ENCODE measurements around the gene HNRNPC. TPM values are rescaled to one million over a fixed set of nuclear protein-coding genes. Genes with fewer than 3 reads are reported as not detected.

The HNRNPC gene
- total RNA-seq, 2 donors from 2014 or later, result 1,220 to 1,492 TPM

- H3K9me3 Mint-ChIP-seq, result no peaks in the 10 kb centered on the region
- ATAC-seq (replicated peaks in 1 of 2), result no peak
- H3K27me3 Mint-ChIP-seq (ENCODE audit: low read depth), result no peaks in the 10 kb centered on the region
- H3K4me3 Mint-ChIP-seq, result no peak overlapping the region
- H3K36me3 Mint-ChIP-seq (ENCODE audit: insufficient read depth in 2 of 2), result peaks cover 0 to 5% of the 10 kb centered on the region in 2 donors
- H3K4me1 Mint-ChIP-seq (ENCODE audit: low read depth), result peaks cover 6% of the 10 kb centered on the region
- DNase-seq, result no peak
- peak overlapping the region; percentile 25 for H3K27ac Mint-ChIP-seq
Measured at GRCh38 chr14:21201732-21202462, 67.3 kb downstream of the HNRNPC start.

- Mint-ChIP-seq H3K36me3 (ENCODE audit: insufficient read depth in 2 of 2) (no peaks in the 10 kb centered on the region), H3K27ac (peak overlapping the region; percentile 56), H3K9me3 (no peaks in the 10 kb centered on the region), H3K4me1 (ENCODE audit: low read depth) (peaks cover 6% of the 10 kb centered on the region), H3K27me3 (ENCODE audit: low read depth) (no peaks in the 10 kb centered on the region), H3K4me3 (no peak overlapping the region)
- DNase-seq (no peak), ATAC-seq (replicated peaks in 1 of 2) (no peak)
Measured at GRCh38 chr14:21200752-21201461, 68.3 kb downstream of the HNRNPC start.

GRCh38 chr14:21199611-21200560 is 69.4 kb downstream of the HNRNPC start:
- Mint-ChIP-seq H3K4me3 (no peak overlapping the region), H3K4me1 (ENCODE audit: low read depth) (peaks cover 6% of the 10 kb centered on the region), H3K27ac (peak overlapping the region; percentile 82), H3K9me3 (no peaks in the 10 kb centered on the region), H3K27me3 (ENCODE audit: low read depth) (no peaks in the 10 kb centered on the region), H3K36me3 (ENCODE audit: insufficient read depth in 2 of 2) (no peaks in the 10 kb centered on the region)
- DNase-seq (no peak), ATAC-seq (replicated peaks in 1 of 2) (peak; percentile 20 to 39)

GRCh38 chr14:21197418-21198205 is 71.6 kb downstream of the HNRNPC start:
- no peaks in the 10 kb centered on the region for H3K9me3 Mint-ChIP-seq
- peaks cover 9% of the 10 kb centered on the region for H3K27me3 Mint-ChIP-seq (ENCODE audit: low read depth)
- H3K27ac Mint-ChIP-seq, result peak overlapping the region; percentile 82
- DNase-seq, result no peak
- H3K4me3 Mint-ChIP-seq, result no peak overlapping the region
- H3K36me3 Mint-ChIP-seq (ENCODE audit: insufficient read depth in 2 of 2), result no peaks in the 10 kb centered on the region
- H3K4me1 Mint-ChIP-seq (ENCODE audit: low read depth), result peaks cover 6% of the 10 kb centered on the region
- ATAC-seq (replicated peaks in 1 of 2), result no peak

- Mint-ChIP-seq H3K9me3 (no peaks in the 10 kb centered on the region), H3K27ac (peak overlapping the region; percentile 97), H3K4me3 (peak overlapping the region in 1 of 2 donors; percentile 2), H3K36me3 (ENCODE audit: insufficient read depth in 2 of 2) (no peaks in the 10 kb centered on the region), H3K4me1 (ENCODE audit: low read depth) (peaks cover 21% of the 10 kb centered on the region), H3K27me3 (ENCODE audit: low read depth) (peaks cover 9% of the 10 kb centered on the region)
- DNase-seq (no peak), ATAC-seq (replicated peaks in 1 of 2) (no peak)
Measured at GRCh38 chr14:21194597-21194996, 74.6 kb downstream of the HNRNPC start.

- ATAC-seq (replicated peaks in 1 of 2) (peak; percentile 3 to 18), DNase-seq (peak in 1 of 2 donors; percentile 24)
- Mint-ChIP-seq H3K36me3 (ENCODE audit: insufficient read depth in 2 of 2) (no peaks in the 10 kb centered on the region), H3K9me3 (no peaks in the 10 kb centered on the region), H3K27me3 (ENCODE audit: low read depth) (peaks cover 9% of the 10 kb centered on the region), H3K4me3 (peak overlapping the region; percentile 81 to 83), H3K27ac (peak overlapping the region; percentile 66), H3K4me1 (ENCODE audit: low read depth) (peaks cover 20% of the 10 kb centered on the region)
Measured at GRCh38 chr14:21192875-21193535, 76.2 kb downstream of the HNRNPC start.

- DNase-seq, result no peak
- Mint-ChIP-seq H3K9me3 (no peaks in the 10 kb centered on the region), H3K4me3 (peak overlapping the region; percentile 81 to 83), H3K27me3 (ENCODE audit: low read depth) (peaks cover 9% of the 10 kb centered on the region), H3K36me3 (ENCODE audit: insufficient read depth in 2 of 2) (no peaks in the 10 kb centered on the region), H3K4me1 (ENCODE audit: low read depth) (peaks cover 15% of the 10 kb centered on the region), H3K27ac (no peak overlapping the region)
- ATAC-seq (replicated peaks in 1 of 2), result peak; percentile 7 to 25
Measured at GRCh38 chr14:21192447-21192822, 76.8 kb downstream of the HNRNPC start.

GRCh38 chr14:21191809-21192446 is 77.3 kb downstream of the HNRNPC start:
- Mint-ChIP-seq H3K9me3 (no peaks in the 10 kb centered on the region), H3K27me3 (ENCODE audit: low read depth) (peaks cover 9% of the 10 kb centered on the region)

GRCh38 chr14:21191261-21191808 is 77.9 kb downstream of the HNRNPC start:
- H3K27me3 Mint-ChIP-seq (ENCODE audit: low read depth), result peaks cover 9% of the 10 kb centered on the region
- ATAC-seq (replicated peaks in 1 of 2) (peak; percentile 6 to 9), DNase-seq (no peak)
- H3K36me3 Mint-ChIP-seq (ENCODE audit: insufficient read depth in 2 of 2), result no peaks in the 10 kb centered on the region
- no peaks in the 10 kb centered on the region for H3K9me3 Mint-ChIP-seq
- peaks cover 15% of the 10 kb centered on the region for H3K4me1 Mint-ChIP-seq (ENCODE audit: low read depth)
- H3K4me3 Mint-ChIP-seq, result peak overlapping the region; percentile 81 to 83
- H3K27ac Mint-ChIP-seq, result peak overlapping the region; percentile 60

More at GRCh38 chr14:21191809-21192446, 77.3 kb downstream of the HNRNPC start:
- H3K4me3 Mint-ChIP-seq, result peak overlapping the region; percentile 81 to 83
- H3K27ac Mint-ChIP-seq, result peak overlapping the region; percentile 60
- ATAC-seq (replicated peaks in 1 of 2), result peak; percentile 69 to 83
- no peaks in the 10 kb centered on the region for H3K36me3 Mint-ChIP-seq (ENCODE audit: insufficient read depth in 2 of 2)
- peaks cover 15% of the 10 kb centered on the region for H3K4me1 Mint-ChIP-seq (ENCODE audit: low read depth)
- DNase-seq, result peak; percentile 71 to 78

GRCh38 chr14:21185491-21185890 is 83.8 kb downstream of the HNRNPC start:
- no peak overlapping the region for H3K4me3 Mint-ChIP-seq
- H3K27ac Mint-ChIP-seq, result peak overlapping the region; percentile 40
- H3K36me3 Mint-ChIP-seq (ENCODE audit: insufficient read depth in 2 of 2), result peaks cover 0 to 2% of the 10 kb centered on the region in 2 donors
- ATAC-seq (replicated peaks in 1 of 2), result no peak
- peaks cover 17% of the 10 kb centered on the region for H3K27me3 Mint-ChIP-seq (ENCODE audit: low read depth)
- no peak for DNase-seq
- no peaks in the 10 kb centered on the region for H3K4me1 Mint-ChIP-seq (ENCODE audit: low read depth)
- peaks cover 2 to 4% of the 10 kb centered on the region in 2 donors for H3K9me3 Mint-ChIP-seq

- ATAC-seq (replicated peaks in 1 of 2) (no peak), DNase-seq (no peak)
- H3K4me3 Mint-ChIP-seq, result no peak overlapping the region
- no peaks in the 10 kb centered on the region for H3K4me1 Mint-ChIP-seq (ENCODE audit: low read depth)
- H3K9me3 Mint-ChIP-seq, result peaks cover 2 to 4% of the 10 kb centered on the region in 2 donors
- no peak overlapping the region for H3K27ac Mint-ChIP-seq
- H3K36me3 Mint-ChIP-seq (ENCODE audit: insufficient read depth in 2 of 2), result peaks cover 0 to 2% of the 10 kb centered on the region in 2 donors
- H3K27me3 Mint-ChIP-seq (ENCODE audit: low read depth), result peaks cover 20% of the 10 kb centered on the region
Measured at GRCh38 chr14:21184254-21184653, 85.0 kb downstream of the HNRNPC start.

Measured in activated T-cell treated with anti-CD3 and anti-CD28 coated beads, Interleukin-2, amount 50 U/mL, for 72 hours (primary cell).